Measurements from ENCODE around the gene ZSWIM2. TPM values are rescaled to one million over a fixed set of nuclear protein-coding genes. Genes with fewer than 3 reads are reported as not detected.

The ZSWIM2 gene
- total RNA-seq, 4 donors from 2014 or later: not detected

- Histone ChIP-seq H3K27ac (no peak overlapping the region), H3K4me1 (peaks cover 2% of the 10 kb centered on the region), H3K4me3 (no peak overlapping the region), H3K9me3 (peaks cover 9% of the 10 kb centered on the region), H3K36me3 (no peaks in the 10 kb centered on the region), H3K27me3 (no peaks in the 10 kb centered on the region)
- WGBS: 68% methylated on average over 2 of the region's 2 CpGs
- TF ChIP-seq EP300 (IDR thresholded peaks at IDR 0.05): no peak
- DNase-seq (ENCODE audit: low spot score in 2 of 2): no peak
Observed at GRCh38 chr2:186883666-186884065, 34.7 kb upstream of the ZSWIM2 start.

- Histone ChIP-seq H3K27me3 (no peaks in the 10 kb centered on the region), H3K36me3 (no peaks in the 10 kb centered on the region), H3K27ac (no peak overlapping the region), H3K9me3 (peaks cover 9% of the 10 kb centered on the region), H3K4me3 (no peak overlapping the region), H3K4me1 (no peaks in the 10 kb centered on the region)
- TF ChIP-seq POLR2AphosphoS5 (IDR thresholded peaks at IDR 0.05) (no peak), EP300 (IDR thresholded peaks at IDR 0.05) (no peak), POLR2A (IDR thresholded peaks at IDR 0.05) (no peak)
- TF ChIP-seq, protein P1, sequence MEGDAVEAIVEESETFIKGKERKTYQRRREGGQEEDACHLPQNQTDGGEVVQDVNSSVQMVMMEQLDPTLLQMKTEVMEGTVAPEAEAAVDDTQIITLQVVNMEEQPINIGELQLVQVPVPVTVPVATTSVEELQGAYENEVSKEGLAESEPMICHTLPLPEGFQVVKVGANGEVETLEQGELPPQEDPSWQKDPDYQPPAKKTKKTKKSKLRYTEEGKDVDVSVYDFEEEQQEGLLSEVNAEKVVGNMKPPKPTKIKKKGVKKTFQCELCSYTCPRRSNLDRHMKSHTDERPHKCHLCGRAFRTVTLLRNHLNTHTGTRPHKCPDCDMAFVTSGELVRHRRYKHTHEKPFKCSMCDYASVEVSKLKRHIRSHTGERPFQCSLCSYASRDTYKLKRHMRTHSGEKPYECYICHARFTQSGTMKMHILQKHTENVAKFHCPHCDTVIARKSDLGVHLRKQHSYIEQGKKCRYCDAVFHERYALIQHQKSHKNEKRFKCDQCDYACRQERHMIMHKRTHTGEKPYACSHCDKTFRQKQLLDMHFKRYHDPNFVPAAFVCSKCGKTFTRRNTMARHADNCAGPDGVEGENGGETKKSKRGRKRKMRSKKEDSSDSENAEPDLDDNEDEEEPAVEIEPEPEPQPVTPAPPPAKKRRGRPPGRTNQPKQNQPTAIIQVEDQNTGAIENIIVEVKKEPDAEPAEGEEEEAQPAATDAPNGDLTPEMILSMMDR (IDR thresholded peaks at IDR 0.05): no peak
- DNase-seq (ENCODE audit: low spot score in 2 of 2): no peak
- 36% methylated on average over 2 of the region's 2 CpGs for WGBS
Observed at GRCh38 chr2:186882511-186883071, 33.6 kb upstream of the ZSWIM2 start.

DNA sequence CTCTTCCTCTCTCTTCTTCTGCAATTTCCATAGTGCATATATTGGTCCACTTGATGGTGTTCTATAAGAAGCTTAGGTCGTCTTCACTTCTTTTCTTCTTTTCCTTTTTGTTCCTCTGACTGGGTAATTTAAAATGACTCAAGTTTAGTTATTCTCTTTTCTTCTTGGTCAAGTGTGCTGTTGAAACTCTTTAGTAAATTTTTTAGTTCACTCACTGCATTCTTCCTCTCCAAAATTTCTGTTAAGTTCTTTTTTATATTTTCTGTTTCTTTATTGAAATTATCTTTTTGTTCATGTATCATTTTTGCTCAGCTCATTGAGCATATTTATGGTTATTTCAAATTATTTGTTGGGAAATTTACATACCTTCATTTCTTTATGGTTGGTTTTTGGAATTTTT, 32.7 kb upstream of the ZSWIM2 start:
- H3K4me3 ChIP-seq: no peak overlapping the region
- DNase-seq (ENCODE audit: low spot score in 2 of 2): no peak
- 79% methylated on average over 1 of the region's 1 CpG for WGBS
- peaks cover 9% of the 10 kb centered on the region for H3K9me3 ChIP-seq
- H3K4me1 ChIP-seq: no peaks in the 10 kb centered on the region
- no peaks in the 10 kb centered on the region for H3K36me3 ChIP-seq
- H3K27ac ChIP-seq: no peak overlapping the region
- TF ChIP-seq EP300 (IDR thresholded peaks at IDR 0.05) (no peak), POLR2A (IDR thresholded peaks at IDR 0.05) (no peak), POLR2AphosphoS5 (IDR thresholded peaks at IDR 0.05) (no peak)
- TF ChIP-seq, protein P1 (IDR thresholded peaks at IDR 0.05): no peak
- no peaks in the 10 kb centered on the region for H3K27me3 ChIP-seq

- no peak for TF ChIP-seq EP300 (IDR thresholded peaks at IDR 0.05)
- no peak for TF ChIP-seq POLR2AphosphoS5 (IDR thresholded peaks at IDR 0.05)
- TF ChIP-seq, protein P1 (IDR thresholded peaks at IDR 0.05): no peak
- TF ChIP-seq POLR2A (IDR thresholded peaks at IDR 0.05): no peak
- no peaks in the 10 kb centered on the region for H3K4me1 ChIP-seq
- H3K27ac ChIP-seq: no peak overlapping the region
- H3K36me3 ChIP-seq: no peaks in the 10 kb centered on the region
- WGBS: 59% methylated on average over 2 of the region's 2 CpGs
- H3K27me3 ChIP-seq: no peaks in the 10 kb centered on the region
- peaks cover 9% of the 10 kb centered on the region for H3K9me3 ChIP-seq
- no peak overlapping the region for H3K4me3 ChIP-seq
- DNase-seq (ENCODE audit: low spot score in 2 of 2): no peak
Observed at GRCh38 chr2:186879312-186879711, 30.3 kb upstream of the ZSWIM2 start.

GRCh38 chr2:186874713-186875112, 25.7 kb upstream of the ZSWIM2 start:
- WGBS: 78% methylated on average over 4 of the region's 4 CpGs
- Histone ChIP-seq H3K4me1 (no peaks in the 10 kb centered on the region), H3K27ac (no peak overlapping the region), H3K4me3 (no peak overlapping the region), H3K9me3 (no peaks in the 10 kb centered on the region), H3K36me3 (no peaks in the 10 kb centered on the region), H3K27me3 (no peaks in the 10 kb centered on the region)
- no peak for DNase-seq (ENCODE audit: low spot score in 2 of 2)
- no peak for TF ChIP-seq EP300 (IDR thresholded peaks at IDR 0.05)
- TF ChIP-seq POLR2A (IDR thresholded peaks at IDR 0.05): no peak
- TF ChIP-seq POLR2AphosphoS5 (IDR thresholded peaks at IDR 0.05): no peak
- TF ChIP-seq, protein P1 (IDR thresholded peaks at IDR 0.05): no peak

- Histone ChIP-seq H3K27ac (no peak overlapping the region), H3K4me1 (no peaks in the 10 kb centered on the region), H3K4me3 (no peak overlapping the region), H3K9me3 (no peaks in the 10 kb centered on the region), H3K27me3 (no peaks in the 10 kb centered on the region), H3K36me3 (no peaks in the 10 kb centered on the region)
- TF ChIP-seq POLR2A (IDR thresholded peaks at IDR 0.05): no peak
- TF ChIP-seq POLR2AphosphoS5 (IDR thresholded peaks at IDR 0.05): no peak
- TF ChIP-seq, protein P1 (IDR thresholded peaks at IDR 0.05): no peak
- TF ChIP-seq EP300 (IDR thresholded peaks at IDR 0.05): no peak
- DNase-seq (ENCODE audit: low spot score in 2 of 2): no peak
- WGBS: 74% methylated on average over 2 of the region's 2 CpGs
Observed at GRCh38 chr2:186871881-186872280, 22.9 kb upstream of the ZSWIM2 start.

All from suprapubic skin (tissue), 4 donors.